Measurements from ENCODE around the gene SLC39A3.

SLC39A3 gene

GRCh38 chr19:2768365-2769132 is 28.7 kb upstream of the SLC39A3 start:
- DNase-seq (ENCODE audit: low read depth), result no peak

- no peak for DNase-seq (ENCODE audit: low read depth)
Observed at GRCh38 chr19:2767688-2768087, 27.9 kb upstream of the SLC39A3 start.

- DNase-seq (ENCODE audit: low read depth), result no peak
Observed at GRCh38 chr19:2766594-2767372, 27.0 kb upstream of the SLC39A3 start.

GRCh38 chr19:2765376-2765775 is 25.6 kb upstream of the SLC39A3 start:
- DNase-seq (ENCODE audit: low read depth), result no peak

- DNase-seq (ENCODE audit: low read depth), result no peak
Observed at GRCh38 chr19:2764945-2765344, 25.1 kb upstream of the SLC39A3 start.

- DNase-seq (ENCODE audit: low read depth), result no peak
Observed at GRCh38 chr19:2763687-2764086, 23.9 kb upstream of the SLC39A3 start.

GRCh38 chr19:2762783-2763496 is 23.1 kb upstream of the SLC39A3 start:
- DNase-seq (ENCODE audit: low read depth), result no peak

GRCh38 chr19:2761876-2762782 is 22.3 kb upstream of the SLC39A3 start:
- no peak for DNase-seq (ENCODE audit: low read depth)

- no peak for DNase-seq (ENCODE audit: low read depth)
Observed at GRCh38 chr19:2761309-2761677, 21.5 kb upstream of the SLC39A3 start.

GRCh38 chr19:2759965-2760364 is 20.1 kb upstream of the SLC39A3 start:
- no peak for DNase-seq (ENCODE audit: low read depth)

- no peak for DNase-seq (ENCODE audit: low read depth)
Observed at GRCh38 chr19:2759362-2759761, 19.5 kb upstream of the SLC39A3 start.

- DNase-seq (ENCODE audit: low read depth), result no peak
Observed at GRCh38 chr19:2758601-2759313, 18.9 kb upstream of the SLC39A3 start.

GRCh38 chr19:2756921-2757881 is 17.4 kb upstream of the SLC39A3 start:
- no peak for DNase-seq (ENCODE audit: low read depth)

GRCh38 chr19:2756477-2756876 is 16.7 kb upstream of the SLC39A3 start:
- no peak for DNase-seq (ENCODE audit: low read depth)

GRCh38 chr19:2755811-2756210 is 16.0 kb upstream of the SLC39A3 start:
- no peak for DNase-seq (ENCODE audit: low read depth)

GRCh38 chr19:2755448-2755705 is 15.6 kb upstream of the SLC39A3 start:
- DNase-seq (ENCODE audit: low read depth), result no peak

- no peak for DNase-seq (ENCODE audit: low read depth)
Observed at GRCh38 chr19:2754659-2755447, 15.0 kb upstream of the SLC39A3 start.

- DNase-seq (ENCODE audit: low read depth), result no peak
Observed at GRCh38 chr19:2751438-2751830, 11.6 kb upstream of the SLC39A3 start.

GRCh38 chr19:2750808-2751437 is 11.1 kb upstream of the SLC39A3 start:
- DNase-seq (ENCODE audit: low read depth), result no peak

Data from non-pigmented ciliary epithelial cell (primary cell).